A549 (cell line): Measurements from ENCODE around the gene HOXC12. TPM values are rescaled to one million over a fixed set of nuclear protein-coding genes. Genes with fewer than 3 reads are reported as not detected.

Source experiments
- ATAC-seq, 2 experiments: fragments of 200-7000 bp in 1 of 2; fragments of >200 bp in 1 of 2; cut with Nextera tagmentation in 1 of 2; cut with Tn5 transposase in 1 of 2; 3 replicates each; pipeline versions ENCODE4 v1.8.0 to v1.9.1; 2018 to 2020; ENCODE audit warnings: mild to moderate bottlenecking in 1 of 2, moderate library complexity in 1 of 2
- CTCF ChIA-PET: fragments of 300-600 bp; sonication (Branson Sonifier 250); formaldehyde crosslinking; extraction: SDS; loops from one replicate; lab custom pipeline; 2021; ENCODE audit warnings: antibody characterized with exemption, inconsistent platforms; lab: Yijun Ruan, JAX
- POLR2A ChIA-PET: fragments of 350-600 bp; formaldehyde crosslinking; extraction: SDS; loops from one replicate; lab custom pipeline; 2021; ENCODE audit warnings: antibody characterized with exemption, inconsistent platforms; lab: Yijun Ruan, JAX
- DNase-seq, 2 experiments: peaks; one replicate each; pipeline versions ENCODE4 v3.0.0 to v3.0.0-alpha.2; 2011 to 2016; ENCODE audit warnings: low read depth in 1 of 2, low spot score in 1 of 2
- FAIRE-seq: peaks from 2 replicates; lab custom pipeline; 2011; peaks lifted over from hg19 to GRCh38; lab: Jason Lieb, UNC
- H3K27ac ChIP-seq, 2 experiments: fragments of >200 bp; sonication (Bioruptor Twin); formaldehyde crosslinking; 3 replicates each; pipeline ENCODE4 v1.5.1; 2016 to 2017
- H3K4me1 ChIP-seq: fragments of >200 bp; sonication (Bioruptor Twin); formaldehyde crosslinking; 3 replicates; pipeline ENCODE4 v1.6.1; 2016
- H3K4me2 ChIP-seq: fragments of >200 bp; sonication (Bioruptor Twin); formaldehyde crosslinking; 3 replicates; pipeline ENCODE4 v1.6.1; 2016
- H3K4me3 ChIP-seq: fragments of >200 bp; sonication (Bioruptor Twin); formaldehyde crosslinking; 3 replicates; pipeline ENCODE4 v1.5.1; 2016
- H3K9me3 ChIP-seq: fragments of >200 bp; sonication (Bioruptor Twin); formaldehyde crosslinking; 3 replicates; pipeline ENCODE4 v1.6.1; 2016
- CBX8 ChIP-seq: fragments of 200-600 bp; sonication (generic); IDR thresholded peaks from 2 replicates; pipeline ENCODE4 v1.6.1; 2016
- CEBPB ChIP-seq, 2 experiments: fragments of >200 bp in 1 of 2; sonication (Bioruptor Twin) in 1 of 2; formaldehyde crosslinking in 1 of 2; IDR thresholded peaks; 2 replicates each; pipeline ENCODE4 v1.6.1; 2012 to 2016
- CHD4 ChIP-seq: fragments of 200-600 bp; sonication (generic); IDR thresholded peaks from 2 replicates; pipeline ENCODE4 v1.6.1; 2016; ENCODE audit warnings: antibody characterized with exemption, mild to moderate bottlenecking, borderline replicate concordance
- EHMT2 ChIP-seq: fragments of 200-600 bp; sonication (generic); IDR thresholded peaks from 2 replicates; pipeline ENCODE4 v1.6.1; 2016; ENCODE audit warnings: antibody characterized with exemption, low read depth, mild to moderate bottlenecking, moderate library complexity
- FOSB ChIP-seq: fragments of 250-450 bp; sonication (Bioruptor Pico); IDR thresholded peaks from 2 replicates; pipeline ENCODE4 v1.5.0; 2020; ENCODE audit warnings: mild to moderate bottlenecking, moderate library complexity
- FOSL2 ChIP-seq, 2 experiments: fragments of 450-650 bp in 1 of 2; fragments of >200 bp in 1 of 2; sonication (Bioruptor Twin) in 1 of 2; formaldehyde crosslinking; IDR thresholded peaks; 2 replicates each; pipeline versions ENCODE4 v1.5.0 to v1.6.1; 2016 to 2020; ENCODE audit warnings: mild to moderate bottlenecking in 1 of 2, moderate library complexity in 1 of 2
- HEYL ChIP-seq: fragments of 250-450 bp; sonication (Bioruptor Pico); IDR thresholded peaks from 2 replicates; pipeline ENCODE4 v1.8.0; 2021; ENCODE audit warnings: mild to moderate bottlenecking, moderate library complexity
- HOXA7 ChIP-seq: fragments of 250-450 bp; sonication (Bioruptor Pico); IDR thresholded peaks from 2 replicates; pipeline ENCODE4 v1.5.0; 2020; ENCODE audit warnings: mild to moderate bottlenecking, moderate library complexity
- JUN ChIP-seq, 2 experiments: fragments of >200 bp; sonication (Bioruptor Twin); formaldehyde crosslinking; IDR thresholded peaks; 2 replicates in 1 of 2; 3 replicates in 1 of 2; pipeline ENCODE4 v1.6.1; 2016 to 2017
- JUNB ChIP-seq: fragments of >200 bp; sonication (Bioruptor Twin); formaldehyde crosslinking; IDR thresholded peaks from 2 replicates; pipeline ENCODE4 v1.6.1; 2016
- KDM5A ChIP-seq: fragments of 200-600 bp; sonication (generic); IDR thresholded peaks from 2 replicates; pipeline ENCODE4 v1.6.1; 2016; ENCODE audit warnings: antibody characterized with exemption, mild to moderate bottlenecking
- NPAS2 ChIP-seq: fragments of 250-450 bp; sonication (Bioruptor Pico); IDR thresholded peaks from 2 replicates; pipeline ENCODE4 v1.8.0; 2022; ENCODE audit warnings: mild to moderate bottlenecking, moderate library complexity, borderline replicate concordance
- NR3C1 ChIP-seq: fragments of >200 bp; sonication (Bioruptor Twin); formaldehyde crosslinking; IDR thresholded peaks from 3 replicates; pipeline ENCODE4 v1.6.1; 2017
- PHF8 ChIP-seq: fragments of 200-600 bp; sonication (generic); IDR thresholded peaks from 2 replicates; pipeline ENCODE4 v1.6.1; 2016; ENCODE audit warnings: low read depth, mild to moderate bottlenecking, antibody characterized with exemption, moderate library complexity, borderline replicate concordance
- RAD21 ChIP-seq, 2 experiments: fragments of >200 bp in 1 of 2; sonication (Bioruptor Twin) in 1 of 2; formaldehyde crosslinking in 1 of 2; IDR thresholded peaks in 1 of 2; conservative IDR thresholded peaks in 1 of 2; 2 replicates in 1 of 2; 3 replicates in 1 of 2; pipeline ENCODE4 v1.6.1; 2012 to 2018; ENCODE audit warnings: inconsistent platforms in 1 of 2
- RARB ChIP-seq: fragments of 250-450 bp; sonication (Bioruptor Pico); IDR thresholded peaks from 2 replicates; pipeline ENCODE4 v1.8.0; 2021; ENCODE audit warnings: mild to moderate bottlenecking, moderate library complexity
- RNF2 ChIP-seq: fragments of 200-600 bp; sonication (generic); IDR thresholded peaks from 2 replicates; pipeline ENCODE4 v1.6.1; 2016; ENCODE audit warnings: low read depth, mild to moderate bottlenecking, antibody characterized with exemption, moderate library complexity, borderline replicate concordance
- WGBS: methylation state at CpG from one replicate; pipeline ENCODE4 v1.1.6; 2017; ENCODE audit errors: missing lambda C conversion rate; 5-methylcytosine and 5-hydroxymethylcytosine counted together
- polyA plus RNA-seq, 4 experiments: library from polyadenylated mRNA; depleted of rRNA in 3 of 4; stranded (reverse); fragments of >200 nt; fragmentation: RNase III in 1 of 4; extraction: RNeasy Plus Mini Kit Qiagen cat#74134 plus additional on column Dnase treatment in 1 of 4; gene quantifications; 2 replicates in 3 of 4; 3 replicates in 1 of 4; pipeline ENCODE4 v1.2.3, GENCODE V29; 2011 to 2017
- TF ChIP-seq, protein P1 (sequence below): IDR thresholded peaks from 2 replicates; pipeline ENCODE4 v1.6.1; 2012; ENCODE audit warnings: low read depth, borderline replicate concordance
- TF ChIP-seq, protein P2 (sequence below): fragments of 200-600 bp; sonication (generic); IDR thresholded peaks from 2 replicates; pipeline ENCODE4 v1.6.1; 2016; ENCODE audit warnings: antibody characterized with exemption, mild to moderate bottlenecking, moderate library complexity
- TF ChIP-seq, protein P3 (sequence below): fragments of 150-350 bp; IDR thresholded peaks from 2 replicates; pipeline ENCODE4 v1.6.1; 2014; ENCODE audit warnings: low read depth, mild to moderate bottlenecking, low read length
- TF ChIP-seq, protein P4 (sequence below): fragments of >200 bp; sonication (Bioruptor Twin); formaldehyde crosslinking; IDR thresholded peaks from 2 replicates; pipeline ENCODE4 v1.6.1; 2016
- TF ChIP-seq, protein P5 (sequence below): fragments of 450-650 bp; IDR thresholded peaks from 2 replicates; pipeline ENCODE4 v1.6.1; 2014; ENCODE audit warnings: antibody characterized with exemption
- TF ChIP-seq, protein P6 (sequence below): IDR thresholded peaks from 2 replicates; pipeline ENCODE4 v1.6.1; 2012

HOXC12 gene
- polyA plus RNA-seq, 2 of the 4 experiments (the other 2 are of a cell fraction) = not detected

DNA sequence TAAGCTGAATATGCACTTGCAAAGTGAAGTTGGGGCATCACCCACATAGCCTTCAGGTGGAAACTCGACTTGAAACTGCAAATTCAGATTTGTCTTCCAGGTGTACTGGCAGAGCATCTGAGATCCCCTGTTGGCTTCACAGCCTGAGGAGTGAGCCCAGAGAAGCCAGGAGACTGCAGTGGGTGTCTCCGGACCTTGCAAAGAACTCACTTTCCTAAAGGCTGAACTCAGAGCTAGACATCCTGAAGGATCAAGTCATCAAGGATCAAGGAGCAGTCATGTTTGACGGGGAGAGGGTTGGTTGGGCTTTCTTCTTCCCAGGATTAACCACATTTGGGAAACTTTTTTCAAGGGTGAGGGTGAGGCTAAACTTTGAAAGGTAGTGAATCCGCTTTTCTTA is 25.2 kb upstream of the HOXC12 start:
- CTCF ChIA-PET = interaction anchor here (1.1 to 1.7 kb wide), 2 partner anchors 56 to 182 kb away, joined by 3 to 4 read pairs; partner anchors contain the start of gene HOXC10
- WGBS = 45% methylated on average over 4 of the region's 4 CpGs
- FAIRE-seq = no peak
- Histone ChIP-seq H3K4me1 (0 out of 3 replicates have a peak, but pooled peaks cover 7% of the 10 kb centered on the region), H3K9me3 (no peaks in the 10 kb centered on the region), H3K4me3 (no peak overlapping the region), H3K27ac (no peak overlapping the region), H3K4me2 (no peak overlapping the region)
- DNase-seq = no peak
- ATAC-seq = no peak
- POLR2A ChIA-PET = interaction anchor here (0.6 kb wide), 1 partner anchor 9 kb away, joined by 3 read pairs; no protein-coding TSS in a partner anchor
- TF ChIP-seq JUN (IDR thresholded peaks at IDR 0.05) (no peak), HOXA7 (CRISPR knock-in tag) (no peak), CHD4 (no peak), CEBPB (IDR thresholded peaks at IDR 0.05) (no peak), FOSL2 (IDR thresholded peaks at IDR 0.05) (no peak), FOSL2 (CRISPR knock-in tag; IDR thresholded peaks at IDR 0.05) (no peak), RAD21 (conservative IDR thresholded peaks at IDR 0.05 in 1 of 2, IDR thresholded peaks at IDR 0.05 in 1 of 2) (no peak), RNF2 (no peak), EHMT2 (no peak), FOSB (CRISPR knock-in tag) (no peak), NR3C1 (no peak), JUNB (no peak), NPAS2 (no peak)
- TF ChIP-seq, protein P1, sequence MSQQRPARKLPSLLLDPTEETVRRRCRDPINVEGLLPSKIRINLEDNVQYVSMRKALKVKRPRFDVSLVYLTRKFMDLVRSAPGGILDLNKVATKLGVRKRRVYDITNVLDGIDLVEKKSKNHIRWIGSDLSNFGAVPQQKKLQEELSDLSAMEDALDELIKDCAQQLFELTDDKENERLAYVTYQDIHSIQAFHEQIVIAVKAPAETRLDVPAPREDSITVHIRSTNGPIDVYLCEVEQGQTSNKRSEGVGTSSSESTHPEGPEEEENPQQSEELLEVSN = no peak
- TF ChIP-seq, protein P2, sequence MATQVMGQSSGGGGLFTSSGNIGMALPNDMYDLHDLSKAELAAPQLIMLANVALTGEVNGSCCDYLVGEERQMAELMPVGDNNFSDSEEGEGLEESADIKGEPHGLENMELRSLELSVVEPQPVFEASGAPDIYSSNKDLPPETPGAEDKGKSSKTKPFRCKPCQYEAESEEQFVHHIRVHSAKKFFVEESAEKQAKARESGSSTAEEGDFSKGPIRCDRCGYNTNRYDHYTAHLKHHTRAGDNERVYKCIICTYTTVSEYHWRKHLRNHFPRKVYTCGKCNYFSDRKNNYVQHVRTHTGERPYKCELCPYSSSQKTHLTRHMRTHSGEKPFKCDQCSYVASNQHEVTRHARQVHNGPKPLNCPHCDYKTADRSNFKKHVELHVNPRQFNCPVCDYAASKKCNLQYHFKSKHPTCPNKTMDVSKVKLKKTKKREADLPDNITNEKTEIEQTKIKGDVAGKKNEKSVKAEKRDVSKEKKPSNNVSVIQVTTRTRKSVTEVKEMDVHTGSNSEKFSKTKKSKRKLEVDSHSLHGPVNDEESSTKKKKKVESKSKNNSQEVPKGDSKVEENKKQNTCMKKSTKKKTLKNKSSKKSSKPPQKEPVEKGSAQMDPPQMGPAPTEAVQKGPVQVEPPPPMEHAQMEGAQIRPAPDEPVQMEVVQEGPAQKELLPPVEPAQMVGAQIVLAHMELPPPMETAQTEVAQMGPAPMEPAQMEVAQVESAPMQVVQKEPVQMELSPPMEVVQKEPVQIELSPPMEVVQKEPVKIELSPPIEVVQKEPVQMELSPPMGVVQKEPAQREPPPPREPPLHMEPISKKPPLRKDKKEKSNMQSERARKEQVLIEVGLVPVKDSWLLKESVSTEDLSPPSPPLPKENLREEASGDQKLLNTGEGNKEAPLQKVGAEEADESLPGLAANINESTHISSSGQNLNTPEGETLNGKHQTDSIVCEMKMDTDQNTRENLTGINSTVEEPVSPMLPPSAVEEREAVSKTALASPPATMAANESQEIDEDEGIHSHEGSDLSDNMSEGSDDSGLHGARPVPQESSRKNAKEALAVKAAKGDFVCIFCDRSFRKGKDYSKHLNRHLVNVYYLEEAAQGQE = no peak
- TF ChIP-seq, protein P3, sequence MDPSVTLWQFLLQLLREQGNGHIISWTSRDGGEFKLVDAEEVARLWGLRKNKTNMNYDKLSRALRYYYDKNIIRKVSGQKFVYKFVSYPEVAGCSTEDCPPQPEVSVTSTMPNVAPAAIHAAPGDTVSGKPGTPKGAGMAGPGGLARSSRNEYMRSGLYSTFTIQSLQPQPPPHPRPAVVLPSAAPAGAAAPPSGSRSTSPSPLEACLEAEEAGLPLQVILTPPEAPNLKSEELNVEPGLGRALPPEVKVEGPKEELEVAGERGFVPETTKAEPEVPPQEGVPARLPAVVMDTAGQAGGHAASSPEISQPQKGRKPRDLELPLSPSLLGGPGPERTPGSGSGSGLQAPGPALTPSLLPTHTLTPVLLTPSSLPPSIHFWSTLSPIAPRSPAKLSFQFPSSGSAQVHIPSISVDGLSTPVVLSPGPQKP = no peak
- TF ChIP-seq, protein P4, sequence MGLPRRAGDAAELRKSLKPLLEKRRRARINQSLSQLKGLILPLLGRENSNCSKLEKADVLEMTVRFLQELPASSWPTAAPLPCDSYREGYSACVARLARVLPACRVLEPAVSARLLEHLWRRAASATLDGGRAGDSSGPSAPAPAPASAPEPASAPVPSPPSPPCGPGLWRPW = no peak
- TF ChIP-seq, protein P5, sequence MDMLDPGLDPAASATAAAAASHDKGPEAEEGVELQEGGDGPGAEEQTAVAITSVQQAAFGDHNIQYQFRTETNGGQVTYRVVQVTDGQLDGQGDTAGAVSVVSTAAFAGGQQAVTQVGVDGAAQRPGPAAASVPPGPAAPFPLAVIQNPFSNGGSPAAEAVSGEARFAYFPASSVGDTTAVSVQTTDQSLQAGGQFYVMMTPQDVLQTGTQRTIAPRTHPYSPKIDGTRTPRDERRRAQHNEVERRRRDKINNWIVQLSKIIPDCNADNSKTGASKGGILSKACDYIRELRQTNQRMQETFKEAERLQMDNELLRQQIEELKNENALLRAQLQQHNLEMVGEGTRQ = no peak

DNA sequence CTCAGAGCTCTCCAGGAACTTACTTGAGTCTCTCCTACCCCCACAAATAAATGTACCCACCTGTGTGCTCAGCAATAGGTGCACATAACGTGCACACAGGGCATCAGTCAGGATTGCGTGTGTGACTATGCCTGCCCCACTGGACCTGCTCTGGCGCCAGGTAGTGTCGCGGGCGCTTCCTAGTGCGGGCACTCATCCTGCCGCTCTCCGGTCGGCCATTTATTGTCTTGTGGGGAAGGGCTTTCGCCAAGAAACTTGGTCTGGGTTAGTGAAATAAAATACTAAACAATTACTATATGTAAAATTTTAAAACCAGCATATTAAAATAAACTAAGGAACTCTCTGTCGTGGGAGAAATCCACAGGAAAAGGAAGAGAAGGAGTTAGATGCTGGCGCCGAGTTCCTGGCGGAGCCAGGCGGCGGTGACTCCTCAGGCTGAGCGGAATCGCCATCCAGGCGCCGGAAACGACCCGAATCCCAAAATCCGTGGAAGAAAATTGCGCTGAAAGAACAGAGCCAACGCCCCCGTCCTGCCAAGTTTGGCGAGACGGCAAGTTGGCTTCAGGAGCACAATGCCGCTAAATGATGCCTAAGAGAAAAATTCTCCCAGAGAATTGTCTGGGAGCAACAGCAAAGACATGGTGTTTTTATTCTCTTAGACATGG is 24.0 kb upstream of the HOXC12 start:
- Histone ChIP-seq H3K4me1 (0 out of 3 replicates have a peak, but pooled peaks cover 7% of the 10 kb centered on the region), H3K4me2 (no peak overlapping the region), H3K27ac (no peak overlapping the region), H3K9me3 (no peaks in the 10 kb centered on the region), H3K4me3 (no peak overlapping the region)
- ATAC-seq = no peak
- no peak for FAIRE-seq
- ChIA-PET POLR2A (no interaction called here), CTCF (interaction anchor here (0.7 kb wide), 1 partner anchor 184 kb away, joined by 3 read pairs; no protein-coding TSS in a partner anchor)
- DNase-seq = no peak
- WGBS = 67% methylated on average over 30 of the region's 30 CpGs
- no peak for TF ChIP-seq PHF8
- TF ChIP-seq, protein P6, sequence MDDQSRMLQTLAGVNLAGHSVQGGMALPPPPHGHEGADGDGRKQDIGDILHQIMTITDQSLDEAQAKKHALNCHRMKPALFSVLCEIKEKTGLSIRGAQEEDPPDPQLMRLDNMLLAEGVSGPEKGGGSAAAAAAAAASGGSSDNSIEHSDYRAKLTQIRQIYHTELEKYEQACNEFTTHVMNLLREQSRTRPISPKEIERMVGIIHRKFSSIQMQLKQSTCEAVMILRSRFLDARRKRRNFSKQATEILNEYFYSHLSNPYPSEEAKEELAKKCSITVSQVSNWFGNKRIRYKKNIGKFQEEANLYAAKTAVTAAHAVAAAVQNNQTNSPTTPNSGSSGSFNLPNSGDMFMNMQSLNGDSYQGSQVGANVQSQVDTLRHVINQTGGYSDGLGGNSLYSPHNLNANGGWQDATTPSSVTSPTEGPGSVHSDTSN = no peak
- no peak for TF ChIP-seq CBX8
- TF ChIP-seq, protein P2 = no peak
- no peak for TF ChIP-seq RARB (CRISPR knock-in tag)
- TF ChIP-seq, protein P1 = no peak
- TF ChIP-seq HEYL (CRISPR knock-in tag) = no peak
- TF ChIP-seq KDM5A = no peak
